ENCODE results near the gene OSTF1.

Gene OSTF1

GRCh38 chr9:75063556-75064305, 24.6 kb upstream of the OSTF1 start:
- no peak for DNase-seq
- H3K36me3 ChIP-seq = no peaks in the 10 kb centered on the region
- no peaks in the 10 kb centered on the region for H3K27me3 ChIP-seq (ENCODE audit: insufficient read depth, low read depth, severe bottlenecking)
- H3K9me3 ChIP-seq (ENCODE audit: severe bottlenecking) = peaks cover 3% of the 10 kb centered on the region
- H3K27ac ChIP-seq = no peak overlapping the region
- no peak overlapping the region for H3K4me3 ChIP-seq (ENCODE audit: low read depth, low read length)
- TF ChIP-seq CTCF (IDR thresholded peaks at IDR 0.05; ENCODE audit: low read depth, low read length) = no peak

GRCh38 chr9:75064307-75065025, 23.8 kb upstream of the OSTF1 start:
- Histone ChIP-seq H3K27me3 (ENCODE audit: insufficient read depth, low read depth, severe bottlenecking) (no peaks in the 10 kb centered on the region), H3K36me3 (no peaks in the 10 kb centered on the region), H3K4me3 (ENCODE audit: low read depth, low read length) (no peak overlapping the region), H3K27ac (no peak overlapping the region), H3K9me3 (ENCODE audit: severe bottlenecking) (no peaks in the 10 kb centered on the region)
- no peak for TF ChIP-seq CTCF (IDR thresholded peaks at IDR 0.05; ENCODE audit: low read depth, low read length)
- DNase-seq = no peak

- no peak overlapping the region for H3K27ac ChIP-seq
- TF ChIP-seq CTCF (IDR thresholded peaks at IDR 0.05; ENCODE audit: low read depth, low read length) = no peak
- no peak overlapping the region for H3K4me3 ChIP-seq (ENCODE audit: low read depth, low read length)
- no peak for DNase-seq
- no peaks in the 10 kb centered on the region for H3K36me3 ChIP-seq
- H3K27me3 ChIP-seq (ENCODE audit: insufficient read depth, low read depth, severe bottlenecking) = no peaks in the 10 kb centered on the region
- no peaks in the 10 kb centered on the region for H3K9me3 ChIP-seq (ENCODE audit: severe bottlenecking)
These were observed 22.8 kb upstream of the OSTF1 start for GRCh38 chr9:75065510-75065909.

- Histone ChIP-seq H3K27me3 (ENCODE audit: insufficient read depth, low read depth, severe bottlenecking) (no peaks in the 10 kb centered on the region), H3K4me3 (ENCODE audit: low read depth, low read length) (no peak overlapping the region), H3K27ac (no peak overlapping the region), H3K9me3 (ENCODE audit: severe bottlenecking) (no peaks in the 10 kb centered on the region), H3K36me3 (no peaks in the 10 kb centered on the region)
- TF ChIP-seq CTCF (IDR thresholded peaks at IDR 0.05; ENCODE audit: low read depth, low read length) = no peak
- DNase-seq = no peak
These were observed 20.4 kb upstream of the OSTF1 start for GRCh38 chr9:75067894-75068293.

GRCh38 chr9:75069171-75069570, 19.1 kb upstream of the OSTF1 start:
- Histone ChIP-seq H3K36me3 (no peaks in the 10 kb centered on the region), H3K4me3 (ENCODE audit: low read depth, low read length) (no peak overlapping the region), H3K27me3 (ENCODE audit: insufficient read depth, low read depth, severe bottlenecking) (no peaks in the 10 kb centered on the region), H3K9me3 (ENCODE audit: severe bottlenecking) (no peaks in the 10 kb centered on the region), H3K27ac (no peak overlapping the region)
- TF ChIP-seq CTCF (IDR thresholded peaks at IDR 0.05; ENCODE audit: low read depth, low read length) = no peak
- DNase-seq = no peak

Data from WERI-Rb-1 (cell line).